T-helper 17 cell (primary cell): ENCODE data around the gene SLC7A9. TPM values are rescaled to one million over a fixed set of nuclear protein-coding genes. Genes with fewer than 3 reads are reported as not detected.

ENCODE experiments used
- ATAC-seq: fragments of 150-1000 bp; cut with Tn5 transposase; 2 replicates; pipeline ENCODE4 v1.10.0; 2021; ENCODE audit warnings: mild to moderate bottlenecking, moderate library complexity
- DNase-seq, 3 donors: peaks; one replicate each; pipeline versions ENCODE4 v3.0.0 to v3.0.0-alpha.2; 2020 to 2021
- H3K9me3 ChIP-seq: one replicate; pipeline ENCODE4 v1.7.0; 2013; ENCODE audit warnings: low read length, mild to moderate bottlenecking; ENCODE audit not compliant: control insufficient read depth, poor library complexity, severe bottlenecking
- H3K27ac Mint-ChIP-seq: one replicate; pipeline ENCODE4 v1.8.0; 2022; ENCODE audit warnings: mild to moderate bottlenecking, moderate library complexity, mixed read lengths
- H3K27me3 Mint-ChIP-seq: one replicate; pipeline ENCODE4 v1.8.0; 2022; ENCODE audit warnings: mixed read lengths
- H3K36me3 Mint-ChIP-seq: one replicate; pipeline ENCODE4 v1.8.0; 2022; ENCODE audit warnings: low read depth, mixed read lengths
- H3K4me1 Mint-ChIP-seq: one replicate; pipeline ENCODE4 v1.8.0; 2022; ENCODE audit warnings: mild to moderate bottlenecking, mixed read lengths
- H3K4me3 Mint-ChIP-seq: one replicate; pipeline ENCODE4 v1.8.0; 2022; ENCODE audit warnings: mild to moderate bottlenecking, moderate library complexity, mixed read lengths
- total RNA-seq, 4 donors: library from RNA in 2 of 4; stranded (reverse) in 2 of 4; gene quantifications; one replicate each; pipeline ENCODE4 v1.2.3 and lab custom pipeline; 2022 to 2026

Gene SLC7A9
- total RNA-seq, 2 donors from 2014 or later, result 0.30 TPM; not detected in 1

DNA sequence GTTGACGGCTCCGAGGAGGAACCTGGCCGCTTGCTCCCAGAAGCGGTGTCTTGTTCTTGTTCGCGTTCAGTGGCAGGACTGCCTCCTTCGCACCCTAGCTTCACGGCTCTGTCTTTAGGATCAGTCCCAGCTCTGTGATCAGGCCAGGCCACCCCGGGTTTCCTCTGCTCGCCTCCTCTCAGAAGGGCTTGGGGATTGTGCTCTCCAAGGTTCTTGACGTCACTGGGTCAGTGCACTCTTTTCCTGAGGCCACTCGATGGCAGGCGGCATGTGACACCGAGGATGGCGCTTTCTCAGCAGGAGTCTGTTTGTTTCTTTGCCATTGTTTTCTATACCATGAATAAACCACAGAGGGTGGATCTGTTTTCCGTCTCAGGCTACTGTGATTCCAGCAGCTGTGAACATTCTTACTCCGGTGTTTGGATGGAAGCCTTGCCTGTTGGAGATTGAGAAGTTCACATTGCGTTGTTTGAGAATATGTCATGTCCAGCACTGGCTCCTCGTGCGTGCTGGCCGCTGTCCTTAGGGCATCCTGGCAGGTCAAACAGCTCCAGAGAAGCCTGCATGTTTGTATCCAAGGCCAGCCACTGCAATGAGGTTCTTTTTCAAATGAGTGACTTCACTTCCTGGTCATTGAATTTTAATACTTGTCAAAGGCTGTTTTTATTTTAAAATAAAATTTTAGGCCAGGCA is 44.5 kb downstream of the SLC7A9 start:
- no peak for DNase-seq
- H3K36me3 Mint-ChIP-seq, result peaks cover 2% of the 10 kb centered on the region
- H3K9me3 ChIP-seq, result no peaks in the 10 kb centered on the region
- no peak overlapping the region for H3K27ac Mint-ChIP-seq
- ATAC-seq, result no peak
- H3K4me3 Mint-ChIP-seq, result no peak overlapping the region
- H3K27me3 Mint-ChIP-seq, result peaks cover 23% of the 10 kb centered on the region
- H3K4me1 Mint-ChIP-seq, result peaks cover 8% of the 10 kb centered on the region

DNA sequence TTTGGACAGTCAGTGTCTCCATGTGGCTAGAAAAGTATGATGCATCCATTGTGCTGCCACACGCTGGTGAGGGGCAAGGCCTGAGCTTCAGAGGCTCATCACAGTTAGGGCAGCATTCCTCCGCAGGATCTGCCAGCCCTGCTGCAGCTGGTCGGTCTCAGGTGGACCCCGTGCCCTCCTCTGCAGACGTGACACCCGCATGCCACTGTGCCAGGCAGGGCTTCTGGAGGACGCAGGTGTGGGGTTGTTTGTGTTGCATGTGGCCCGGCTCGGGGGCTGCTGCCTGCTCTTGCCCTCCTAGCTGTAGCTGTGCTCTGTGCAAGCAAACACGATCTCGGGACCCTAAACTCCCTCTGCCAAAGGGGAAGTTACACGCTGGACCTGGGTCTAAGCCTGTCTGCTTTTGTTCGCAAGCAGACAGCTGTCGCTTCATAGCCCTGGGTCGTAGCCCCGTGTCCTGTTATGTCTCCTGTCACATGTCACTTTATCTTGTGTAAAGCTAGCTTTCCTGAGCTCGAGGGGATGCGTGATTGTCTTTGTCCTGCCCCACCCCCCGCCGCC is 45.3 kb downstream of the SLC7A9 start:
- no peak overlapping the region for H3K27ac Mint-ChIP-seq
- no peak overlapping the region for H3K4me3 Mint-ChIP-seq
- ATAC-seq (no peak), DNase-seq (no peak)
- peaks cover 25% of the 10 kb centered on the region for H3K27me3 Mint-ChIP-seq
- no peaks in the 10 kb centered on the region for H3K9me3 ChIP-seq
- peaks cover 2% of the 10 kb centered on the region for H3K36me3 Mint-ChIP-seq
- H3K4me1 Mint-ChIP-seq, result peaks cover 10% of the 10 kb centered on the region

DNA sequence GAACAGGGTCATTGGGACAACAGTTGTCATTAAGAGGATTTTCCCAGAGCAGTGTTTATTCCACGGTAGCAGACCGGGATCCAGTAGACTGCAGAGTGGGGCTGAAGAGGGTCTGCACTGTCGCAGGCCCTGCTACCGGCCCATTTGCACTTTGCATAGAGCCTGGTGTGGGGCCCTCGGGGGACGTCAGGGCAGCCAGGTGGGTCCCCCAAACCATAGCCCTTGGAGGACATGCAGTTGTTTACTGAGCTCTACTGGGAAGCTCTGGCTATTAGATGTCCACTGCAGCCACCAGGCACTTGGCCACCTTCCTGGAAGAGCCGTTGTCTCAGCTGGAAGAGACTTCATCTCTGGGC is 45.8 kb downstream of the SLC7A9 start:
- no peak for ATAC-seq
- no peak overlapping the region for H3K4me3 Mint-ChIP-seq

DNA sequence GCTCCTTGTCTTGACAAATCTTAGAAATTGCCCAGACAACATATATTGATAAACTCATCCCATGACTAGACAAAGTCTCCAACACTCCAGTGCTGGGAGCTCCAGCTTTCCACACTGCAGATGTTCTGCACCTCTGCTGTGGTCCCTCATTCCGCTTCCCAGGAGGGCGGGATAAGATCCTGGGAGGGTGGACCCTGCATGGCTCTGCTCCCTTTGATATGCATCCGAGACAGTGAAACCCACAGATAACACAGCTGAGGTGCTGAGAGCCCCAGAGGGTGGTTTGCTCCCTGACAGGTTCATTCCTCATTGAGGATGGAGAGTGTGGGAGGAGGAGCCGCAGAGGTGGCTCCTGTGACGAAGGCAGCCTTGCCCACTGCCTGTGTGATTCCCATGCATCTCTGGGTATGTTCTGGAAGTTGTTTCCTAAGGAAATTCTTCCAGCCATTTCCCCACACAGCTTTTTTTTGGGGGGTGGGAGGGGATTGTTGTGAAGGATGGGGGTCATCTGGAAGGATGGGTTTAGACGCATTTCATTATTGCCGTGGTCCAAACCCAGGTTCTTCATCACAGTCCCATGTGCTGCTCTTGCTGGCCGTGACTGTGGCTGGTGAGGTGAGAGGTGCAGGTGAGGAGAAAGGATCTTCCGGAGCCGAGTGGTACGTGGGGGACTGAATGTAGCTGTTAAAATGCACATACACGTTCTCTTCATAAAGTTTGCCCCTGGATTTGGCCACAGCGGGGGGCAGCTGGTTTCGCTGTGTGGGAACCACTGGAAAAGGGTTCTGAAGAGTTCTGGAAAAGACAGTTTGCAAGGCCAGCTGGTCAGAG is 46.4 kb downstream of the SLC7A9 start:
- ATAC-seq (no peak), DNase-seq (no peak)
- Mint-ChIP-seq H3K27me3 (peaks cover 18% of the 10 kb centered on the region), H3K4me1 (peaks cover 5% of the 10 kb centered on the region), H3K27ac (no peak overlapping the region), H3K36me3 (peaks cover 4% of the 10 kb centered on the region), H3K4me3 (no peak overlapping the region)
- H3K9me3 ChIP-seq, result no peaks in the 10 kb centered on the region

More for the DNA sequence above, 45.8 kb downstream of the SLC7A9 start:
- H3K27ac Mint-ChIP-seq, result no peak overlapping the region
- no peaks in the 10 kb centered on the region for H3K9me3 ChIP-seq
- H3K4me1 Mint-ChIP-seq, result peaks cover 5% of the 10 kb centered on the region
- H3K36me3 Mint-ChIP-seq, result no peaks in the 10 kb centered on the region
- no peak for DNase-seq
- peaks cover 20% of the 10 kb centered on the region for H3K27me3 Mint-ChIP-seq

DNA sequence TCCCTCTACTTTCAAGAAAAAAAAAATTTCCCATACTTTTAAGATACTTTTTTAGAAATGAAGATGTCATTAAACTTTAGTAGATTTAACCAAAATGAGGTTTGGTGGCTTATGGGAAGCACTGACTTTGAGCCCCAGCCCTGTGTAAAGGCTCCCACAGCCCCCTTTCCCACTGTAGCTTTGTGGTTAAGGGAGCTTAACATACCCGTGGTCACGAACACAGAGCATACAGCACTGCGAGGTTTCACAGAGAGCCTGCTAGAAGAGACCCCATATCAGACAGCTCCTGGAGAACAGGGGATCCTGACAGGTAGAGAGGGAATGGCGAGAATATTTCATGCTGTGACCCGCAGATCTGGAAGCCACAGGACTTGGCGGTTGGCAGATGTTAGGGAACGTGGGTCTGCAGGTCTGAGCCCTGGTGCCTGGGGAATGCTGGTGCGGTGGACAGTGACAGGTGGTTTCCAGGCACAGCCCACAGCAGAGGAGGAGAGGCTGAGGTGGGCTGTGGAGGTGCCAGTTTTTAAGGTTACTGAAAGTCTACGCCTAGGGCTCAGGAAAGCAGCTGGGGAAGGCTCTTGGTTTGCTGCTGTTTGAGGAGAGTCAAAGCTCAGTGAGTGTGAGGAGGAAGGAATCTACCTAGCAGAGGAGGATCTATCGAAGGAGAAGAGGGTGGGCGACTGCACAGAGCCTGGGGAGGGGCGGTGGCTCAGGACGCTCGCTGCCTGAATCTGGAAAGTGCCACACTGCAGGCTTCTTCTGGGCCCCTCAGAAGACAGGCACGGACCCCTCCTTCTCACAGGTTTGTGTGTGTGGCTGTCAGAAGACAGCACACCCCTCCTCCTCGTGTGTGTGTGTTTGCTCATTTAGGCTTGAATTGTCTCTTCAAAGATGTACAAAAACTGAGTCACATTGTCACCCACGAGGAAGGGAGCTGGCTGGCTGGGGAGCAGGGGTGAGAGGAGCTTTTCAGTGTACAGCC is 49.9 kb downstream of the SLC7A9 start:
- ATAC-seq, result no peak
- Mint-ChIP-seq H3K4me3 (no peak overlapping the region), H3K27ac (no peak overlapping the region), H3K4me1 (peaks cover 5% of the 10 kb centered on the region), H3K27me3 (peaks cover 27% of the 10 kb centered on the region), H3K36me3 (peaks cover 4% of the 10 kb centered on the region)
- H3K9me3 ChIP-seq, result no peaks in the 10 kb centered on the region
- no peak for DNase-seq

DNA sequence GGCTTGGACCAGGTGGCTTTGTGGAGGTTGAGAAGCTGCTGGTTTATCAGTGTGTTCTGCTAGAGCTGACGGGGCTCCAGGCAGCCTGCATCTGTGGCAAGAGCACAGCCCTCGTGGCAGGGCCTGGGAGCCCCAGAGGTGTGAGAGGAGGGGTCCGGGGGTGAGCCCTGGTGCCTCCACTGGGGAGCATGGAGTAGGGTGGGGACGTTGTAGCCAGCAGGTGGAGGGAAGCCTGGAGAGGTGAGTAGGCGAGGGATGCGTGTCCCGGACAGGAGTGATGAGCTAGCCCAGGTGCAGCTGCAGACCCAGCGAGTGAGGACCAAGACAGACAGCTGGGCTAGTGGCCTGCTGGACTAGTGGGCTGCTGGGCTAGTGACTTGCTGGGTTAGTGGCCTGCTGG is 51.0 kb downstream of the SLC7A9 start:
- Mint-ChIP-seq H3K4me3 (no peak overlapping the region), H3K27me3 (peaks cover 24% of the 10 kb centered on the region), H3K27ac (peak overlapping the region; percentile 53), H3K4me1 (peaks cover 11% of the 10 kb centered on the region), H3K36me3 (peaks cover 6% of the 10 kb centered on the region)
- DNase-seq (no peak), ATAC-seq (no peak)
- no peaks in the 10 kb centered on the region for H3K9me3 ChIP-seq

DNA sequence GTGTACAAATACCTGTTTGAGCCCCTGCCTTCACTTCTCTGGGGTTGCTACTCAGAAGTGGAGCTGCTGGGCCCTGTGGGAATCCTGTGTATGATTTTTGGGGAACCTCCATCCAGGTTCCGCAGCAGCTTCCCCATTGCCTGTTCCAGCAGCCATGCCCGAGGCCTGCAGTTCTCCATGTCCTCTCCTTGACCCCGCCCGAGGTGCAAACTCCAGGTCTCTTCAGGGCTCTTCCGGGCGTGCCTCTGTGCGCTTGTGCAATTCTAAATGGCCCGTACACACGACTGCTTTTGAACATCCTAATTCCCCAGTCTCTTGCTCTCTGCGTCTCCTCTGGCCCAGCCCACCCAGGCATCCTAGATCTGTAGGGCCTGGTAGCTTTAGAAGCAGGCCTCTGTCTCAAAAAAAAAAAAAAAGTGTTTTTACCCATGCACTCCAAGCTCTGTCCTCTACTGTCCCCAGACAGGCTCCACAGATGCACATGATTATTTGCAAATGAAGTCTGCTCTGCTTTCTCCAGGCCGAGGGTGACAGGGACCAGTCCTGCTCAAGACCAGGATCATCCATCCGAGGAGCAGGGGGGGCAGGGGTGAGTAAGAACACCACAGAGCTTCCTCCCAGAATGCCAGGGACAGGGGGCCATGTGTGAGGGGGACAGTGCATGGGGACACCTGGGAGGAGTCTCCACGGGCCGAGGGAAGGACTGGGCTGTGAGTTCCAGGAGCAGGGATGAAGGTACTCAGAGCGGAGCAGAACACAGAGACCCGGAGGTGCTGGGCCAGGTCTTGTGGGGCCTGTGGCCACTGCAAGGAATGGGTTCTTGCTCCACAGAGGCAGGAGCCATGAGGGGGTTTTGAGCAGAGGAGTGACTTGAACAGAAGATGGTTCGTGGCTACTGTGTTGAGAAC is 51.7 kb downstream of the SLC7A9 start:
- Mint-ChIP-seq H3K27ac (peak overlapping the region; percentile 53), H3K36me3 (peaks cover 6% of the 10 kb centered on the region), H3K4me1 (peaks cover 11% of the 10 kb centered on the region), H3K27me3 (peaks cover 21% of the 10 kb centered on the region), H3K4me3 (no peak overlapping the region)
- H3K9me3 ChIP-seq, result no peaks in the 10 kb centered on the region
- no peak for DNase-seq
- no peak for ATAC-seq

DNA sequence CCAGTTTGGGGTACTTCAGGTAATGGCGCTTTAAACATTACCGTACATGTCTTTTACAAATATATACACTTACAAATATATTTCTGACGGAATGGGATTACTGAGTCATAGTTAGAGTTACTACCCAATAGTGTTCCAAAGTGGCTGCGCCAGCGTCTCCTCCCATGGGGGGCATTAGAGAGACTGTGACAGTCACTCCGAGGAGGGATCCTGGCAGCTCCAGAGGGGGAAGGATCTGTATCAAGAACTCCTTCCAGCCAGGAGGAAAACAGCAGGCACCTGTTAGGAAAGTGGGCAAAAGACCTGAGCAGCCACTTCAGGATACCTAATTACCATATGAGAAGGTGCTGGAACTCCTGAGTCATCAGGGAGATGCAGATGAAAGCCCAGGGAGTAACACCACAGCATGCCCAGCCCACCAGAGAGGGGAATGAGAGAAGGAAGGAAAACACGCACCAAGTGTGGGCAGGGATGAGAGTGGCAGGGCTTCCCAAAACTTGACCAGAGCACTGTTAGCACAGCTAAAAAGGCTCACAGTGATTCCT is 52.9 kb downstream of the SLC7A9 start:
- Mint-ChIP-seq H3K36me3 (peaks cover 7% of the 10 kb centered on the region), H3K27ac (no peak overlapping the region), H3K4me1 (peaks cover 13% of the 10 kb centered on the region), H3K27me3 (peaks cover 23% of the 10 kb centered on the region), H3K4me3 (no peak overlapping the region)
- H3K9me3 ChIP-seq, result no peaks in the 10 kb centered on the region
- DNase-seq (no peak), ATAC-seq (no peak)

DNA sequence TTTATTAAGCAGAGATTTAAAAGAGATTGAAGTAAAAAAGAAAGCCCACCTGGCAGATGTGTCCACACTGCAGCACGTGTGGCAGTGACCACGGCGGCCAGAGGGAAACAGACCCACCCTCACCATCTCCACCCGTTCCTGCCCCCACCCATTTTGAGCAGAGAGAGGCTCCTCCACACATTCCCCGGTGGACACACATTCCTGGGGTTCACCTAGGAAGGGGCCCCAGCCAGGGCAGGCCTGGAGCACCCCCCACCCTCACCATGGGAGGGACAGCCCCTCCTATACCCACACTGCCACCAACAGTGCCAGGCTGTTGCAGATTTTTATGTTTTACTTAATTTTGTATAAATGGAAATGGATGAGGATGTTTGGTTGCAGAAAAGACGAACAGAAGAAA is 54.9 kb downstream of the SLC7A9 start:
- no peak overlapping the region for H3K27ac Mint-ChIP-seq
- ATAC-seq, result no peak
- H3K9me3 ChIP-seq, result no peaks in the 10 kb centered on the region
- DNase-seq, result no peak
- H3K27me3 Mint-ChIP-seq, result peaks cover 21% of the 10 kb centered on the region
- H3K4me3 Mint-ChIP-seq, result no peak overlapping the region
- peaks cover 8% of the 10 kb centered on the region for H3K36me3 Mint-ChIP-seq
- H3K4me1 Mint-ChIP-seq, result peaks cover 18% of the 10 kb centered on the region

DNA sequence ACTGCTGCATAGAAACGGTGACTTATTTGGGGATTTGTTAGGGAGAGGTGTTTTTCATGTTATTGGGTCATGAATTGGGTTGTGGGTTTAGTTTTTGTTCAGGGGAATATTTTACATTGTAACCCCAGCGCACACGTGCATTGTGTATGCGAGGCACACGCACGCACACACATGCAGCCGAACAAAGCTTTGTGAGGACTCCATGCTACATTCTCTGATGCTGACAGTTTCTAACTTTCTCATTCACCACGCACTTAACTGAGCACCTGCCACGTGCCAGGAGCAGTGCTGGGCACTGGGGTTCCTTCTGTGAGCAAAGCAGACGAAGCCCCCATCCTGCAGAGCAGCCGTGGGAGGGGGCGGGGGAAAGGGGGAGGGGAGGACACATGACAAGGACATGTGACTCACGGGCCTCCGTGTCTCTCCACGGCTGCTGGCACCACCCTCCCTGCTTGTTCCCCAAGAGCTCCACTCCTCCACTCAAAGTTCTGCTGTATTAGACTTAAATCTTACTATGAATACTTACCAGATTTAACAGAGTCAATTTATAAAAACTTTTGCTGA is 55.6 kb downstream of the SLC7A9 start:
- no peaks in the 10 kb centered on the region for H3K9me3 ChIP-seq
- no peak for ATAC-seq
- no peak for DNase-seq
- H3K27ac Mint-ChIP-seq, result no peak overlapping the region
- H3K4me3 Mint-ChIP-seq, result no peak overlapping the region
- peaks cover 8% of the 10 kb centered on the region for H3K36me3 Mint-ChIP-seq
- peaks cover 19% of the 10 kb centered on the region for H3K27me3 Mint-ChIP-seq
- peaks cover 22% of the 10 kb centered on the region for H3K4me1 Mint-ChIP-seq

DNA sequence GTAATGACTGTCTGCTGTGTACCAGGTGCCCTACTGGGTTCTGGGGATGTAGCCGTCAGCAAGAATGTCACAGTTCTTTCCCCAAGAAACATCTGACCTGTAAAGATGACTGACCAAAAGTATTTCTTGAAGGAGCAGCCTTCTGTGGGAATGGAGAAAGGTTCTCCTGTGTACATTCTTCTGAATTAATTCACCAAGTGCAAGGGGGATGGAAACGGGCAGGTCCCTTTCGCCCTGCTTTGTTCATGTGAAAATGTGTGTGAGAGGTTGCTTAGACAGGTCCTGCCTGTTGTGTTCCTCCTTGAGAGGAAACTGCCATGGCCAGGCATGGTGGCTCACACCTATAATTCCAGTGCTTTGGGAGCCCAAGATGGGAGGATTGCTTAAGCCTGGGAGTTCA is 57.0 kb downstream of the SLC7A9 start:
- peaks cover 12% of the 10 kb centered on the region for H3K27me3 Mint-ChIP-seq
- no peaks in the 10 kb centered on the region for H3K9me3 ChIP-seq
- H3K36me3 Mint-ChIP-seq, result peaks cover 4% of the 10 kb centered on the region
- no peak for DNase-seq
- no peak overlapping the region for H3K4me3 Mint-ChIP-seq
- H3K4me1 Mint-ChIP-seq, result peaks cover 26% of the 10 kb centered on the region
- H3K27ac Mint-ChIP-seq, result no peak overlapping the region
- ATAC-seq, result no peak
